Measurements from ENCODE around the gene SPIRE1. TPM values are rescaled to one million over a fixed set of nuclear protein-coding genes. Genes with fewer than 3 reads are reported as not detected.

SPIRE1 gene
- total RNA-seq, 2 donors from 2014 or later, result 14.2 to 17.2 TPM

- no peak for DNase-seq
- Histone ChIP-seq H3K4me3 (ENCODE audit: low read length) (no peak overlapping the region), H3K9me3 (ENCODE audit: control insufficient read depth, low read length) (no peaks in the 10 kb centered on the region), H3K4me1 (ENCODE audit: control insufficient read depth, insufficient read depth, low read length) (no peaks in the 10 kb centered on the region), H3K36me3 (ENCODE audit: control insufficient read depth, insufficient read depth, low read length) (peaks cover 4% of the 10 kb centered on the region), H3K27ac (ENCODE audit: low read depth, low read length) (no peak overlapping the region), H3K9ac (ENCODE audit: extremely low read depth, low read length, poor library complexity, severe bottlenecking) (no peak overlapping the region), H3K27me3 (ENCODE audit: control insufficient read depth, insufficient read depth, low read length, poor library complexity, severe bottlenecking) (no peaks in the 10 kb centered on the region)
- no peak for TF ChIP-seq CTCF (conservative IDR thresholded peaks at IDR 0.05)
- no peak overlapping the region for H3K27ac Mint-ChIP-seq
- H3K27me3 Mint-ChIP-seq (ENCODE audit: insufficient read depth), result no peaks in the 10 kb centered on the region
- H3K4me3 Mint-ChIP-seq, result no peak overlapping the region
- H3K4me1 Mint-ChIP-seq, result no peaks in the 10 kb centered on the region
- H3K9me3 Mint-ChIP-seq, result no peaks in the 10 kb centered on the region
- H3K36me3 Mint-ChIP-seq (ENCODE audit: low read depth), result peaks cover 9% of the 10 kb centered on the region
Observed at GRCh38 chr18:12474146-12474545, 183.8 kb downstream of the SPIRE1 start.

GRCh38 chr18:12470382-12471075 lies 187.4 kb downstream of the SPIRE1 start:
- no peaks in the 10 kb centered on the region for H3K4me1 ChIP-seq (ENCODE audit: control insufficient read depth, insufficient read depth, low read length)
- no peaks in the 10 kb centered on the region for H3K36me3 ChIP-seq (ENCODE audit: control insufficient read depth, insufficient read depth, low read length)
- TF ChIP-seq CTCF (conservative IDR thresholded peaks at IDR 0.05), result no peak
- no peak overlapping the region for H3K27ac ChIP-seq (ENCODE audit: low read depth, low read length)
- H3K27ac Mint-ChIP-seq, result no peak overlapping the region
- no peaks in the 10 kb centered on the region for H3K9me3 ChIP-seq (ENCODE audit: control insufficient read depth, low read length)
- no peaks in the 10 kb centered on the region for H3K4me1 Mint-ChIP-seq
- no peak overlapping the region for H3K9ac ChIP-seq (ENCODE audit: extremely low read depth, low read length, poor library complexity, severe bottlenecking)
- no peaks in the 10 kb centered on the region for H3K27me3 Mint-ChIP-seq (ENCODE audit: insufficient read depth)
- WGBS, 2 experiments (ENCODE audit: insufficient coverage in 1 of 2, insufficient read length in 1 of 2), result 87 to 93% methylated on average over 7 of the region's 7 CpGs
- no peaks in the 10 kb centered on the region for H3K36me3 Mint-ChIP-seq (ENCODE audit: low read depth)
- no peaks in the 10 kb centered on the region for H3K27me3 ChIP-seq (ENCODE audit: control insufficient read depth, insufficient read depth, low read length, poor library complexity, severe bottlenecking)
- no peak overlapping the region for H3K4me3 Mint-ChIP-seq
- H3K4me3 ChIP-seq (ENCODE audit: low read length), result no peak overlapping the region
- no peak for DNase-seq
- no peaks in the 10 kb centered on the region for H3K9me3 Mint-ChIP-seq

GRCh38 chr18:12468445-12468844 lies 189.5 kb downstream of the SPIRE1 start:
- H3K36me3 Mint-ChIP-seq (ENCODE audit: low read depth), result peaks cover 3% of the 10 kb centered on the region
- Histone ChIP-seq H3K36me3 (ENCODE audit: control insufficient read depth, insufficient read depth, low read length) (peaks cover 7% of the 10 kb centered on the region), H3K9ac (ENCODE audit: extremely low read depth, low read length, poor library complexity, severe bottlenecking) (no peak overlapping the region), H3K9me3 (ENCODE audit: control insufficient read depth, low read length) (no peaks in the 10 kb centered on the region), H3K4me3 (ENCODE audit: low read length) (no peak overlapping the region), H3K27ac (ENCODE audit: low read depth, low read length) (no peak overlapping the region), H3K4me1 (ENCODE audit: control insufficient read depth, insufficient read depth, low read length) (no peaks in the 10 kb centered on the region), H3K27me3 (ENCODE audit: control insufficient read depth, insufficient read depth, low read length, poor library complexity, severe bottlenecking) (no peaks in the 10 kb centered on the region)
- H3K27me3 Mint-ChIP-seq (ENCODE audit: insufficient read depth), result no peaks in the 10 kb centered on the region
- no peak for TF ChIP-seq CTCF (conservative IDR thresholded peaks at IDR 0.05)
- no peak for DNase-seq
- H3K9me3 Mint-ChIP-seq, result no peaks in the 10 kb centered on the region
- WGBS, 2 experiments (ENCODE audit: insufficient coverage in 1 of 2, insufficient read length in 1 of 2), result 93 to 96% methylated on average over 3 to 4 of the region's 4 CpGs
- no peaks in the 10 kb centered on the region for H3K4me1 Mint-ChIP-seq
- H3K4me3 Mint-ChIP-seq, result no peak overlapping the region
- H3K27ac Mint-ChIP-seq, result no peak overlapping the region

All from endodermal cell (in vitro differentiated cells).